Vein endothelial cell (primary cell): ENCODE results near the gene KHDC4. TPM values are rescaled to one million over a fixed set of nuclear protein-coding genes. Genes with fewer than 3 reads are reported as not detected.

Experiments used
- small RNA-seq: library from RNA; depleted of rRNA; stranded (forward); fragments of <200 nt; gene quantifications from one replicate; pipeline ENCODE3, GENCODE V24; 2012
- total RNA-seq: library from RNA; depleted of rRNA; stranded (reverse); fragments of >200 nt; gene quantifications from 2 replicates; pipeline ENCODE4 v1.2.3, GENCODE V29; 2012

Gene KHDC4
- total RNA-seq, result 36.6 and 40.6 TPM in 2 replicates

DNA sequence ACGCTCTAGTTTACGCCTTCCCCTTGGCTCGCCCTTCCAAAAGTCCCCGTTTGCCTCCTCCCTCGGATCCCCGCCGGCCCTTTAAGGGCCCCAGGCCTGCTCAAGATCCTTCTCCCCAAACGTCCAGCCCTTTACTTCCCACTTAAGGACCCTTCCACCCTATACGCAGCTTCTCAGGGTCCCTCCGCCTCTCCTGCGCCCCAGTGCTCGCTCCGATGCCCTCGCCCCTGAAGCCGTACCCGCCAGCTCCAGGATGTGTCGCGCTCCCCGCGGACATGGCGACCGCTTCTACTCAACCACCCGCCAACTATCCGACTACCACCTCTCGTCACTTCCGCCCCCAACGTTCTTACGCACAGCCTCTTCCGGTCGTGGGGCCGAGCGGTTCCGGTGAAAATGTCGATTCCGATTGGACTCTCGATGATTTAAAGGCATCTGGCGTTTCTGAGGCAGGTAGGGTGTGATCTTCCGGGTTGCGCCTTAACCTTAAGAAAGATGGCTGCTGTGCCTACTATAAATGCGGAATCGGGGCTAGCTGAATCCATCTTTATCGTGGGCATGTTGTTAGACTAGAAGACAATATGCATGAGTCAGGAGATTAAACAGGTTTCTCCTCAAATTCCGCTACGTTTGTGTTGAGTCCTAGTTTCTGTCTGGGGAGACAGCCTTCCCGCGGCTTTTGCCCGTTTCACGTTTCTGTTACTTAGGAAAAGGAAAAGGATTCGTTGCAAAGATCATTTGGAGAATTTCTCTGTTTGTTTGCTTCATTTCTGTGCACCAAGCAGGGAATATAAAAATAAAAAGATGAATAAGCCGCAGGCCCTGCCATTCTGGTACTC is at the start of gene KHDC4:
Gene KHDC4 (minus strand): TSS at position 317 of the 839 bp plus-strand sequence. CDS start 40 bp downstream, at position 277.

DNA sequence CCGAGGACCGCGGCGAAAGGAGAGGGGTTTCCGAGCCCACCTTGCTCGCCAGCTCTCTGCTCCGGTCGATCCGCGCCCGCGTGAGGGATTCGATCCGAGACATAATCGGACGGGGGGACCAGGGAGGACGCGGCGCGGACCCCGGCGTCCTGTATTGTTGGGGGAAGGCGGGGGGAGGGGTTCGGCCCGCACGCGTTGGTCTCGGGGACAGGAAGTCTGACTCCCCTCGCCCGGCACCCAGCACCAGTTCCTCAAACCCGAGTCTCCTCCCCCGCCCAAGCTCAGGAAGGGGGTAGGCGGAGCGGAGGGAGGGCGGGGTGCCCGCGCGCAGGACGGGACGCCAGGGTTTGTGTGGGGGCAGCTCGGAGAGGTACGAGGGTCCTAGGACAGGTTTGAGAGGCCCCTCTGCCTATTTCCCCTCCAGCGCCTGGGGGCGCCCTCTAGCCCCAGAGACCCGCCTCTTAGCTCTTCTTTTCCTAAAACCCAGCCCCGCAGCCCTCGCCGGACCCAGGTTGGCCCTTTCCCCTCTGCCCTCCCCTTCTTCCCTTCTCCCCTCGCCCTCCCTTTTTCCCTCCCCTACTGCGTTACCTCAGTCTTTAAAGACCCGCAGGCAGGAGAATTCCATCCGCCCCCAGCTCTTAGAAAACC is 44.2 kb upstream of the KHDC4 start, which contains the start of gene ARHGEF2:
Gene ARHGEF2 (minus strand): TSS at position 223 of the 648 bp plus-strand sequence. CDS start 120 bp downstream, at position 103.

DNA sequence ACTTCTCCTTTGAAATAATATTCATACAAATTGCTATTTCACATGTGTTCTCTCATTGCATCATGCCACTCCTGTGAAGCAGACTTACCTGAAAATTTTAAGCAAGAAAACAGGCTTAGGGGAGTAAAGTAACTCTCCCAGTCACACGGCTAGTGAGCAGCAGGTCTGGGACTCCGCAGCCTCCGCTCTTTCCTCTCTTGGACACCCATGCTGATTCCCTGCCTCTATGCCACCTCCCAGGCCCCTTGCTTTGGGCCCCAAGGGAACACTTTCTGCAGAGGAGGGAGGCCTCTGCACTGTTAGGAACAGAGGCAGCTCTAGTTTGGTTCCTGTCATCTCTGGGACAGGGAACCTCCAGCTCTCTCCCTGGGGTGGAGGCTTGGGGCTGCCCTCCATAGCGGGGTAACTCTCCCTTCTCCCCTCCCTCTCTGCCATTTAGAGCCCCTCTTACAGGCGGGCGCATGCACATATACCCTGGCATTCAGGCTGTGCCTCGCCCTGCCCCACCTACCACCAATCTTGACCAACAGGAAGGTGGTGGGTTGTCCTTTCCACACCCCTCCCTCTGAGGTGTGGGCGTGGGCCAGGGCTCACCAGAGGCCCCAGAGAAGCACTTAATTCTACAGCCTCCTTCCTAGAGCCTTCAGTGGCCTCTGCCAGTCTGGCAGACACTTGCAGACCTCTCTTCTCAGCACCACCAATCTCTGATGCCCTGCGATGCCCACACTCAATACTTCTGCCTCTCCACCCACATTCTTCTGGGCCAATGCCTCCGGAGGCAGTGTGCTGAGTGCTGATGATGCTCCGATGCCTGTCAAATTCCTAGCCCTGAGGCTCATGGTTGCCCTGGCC is 7.0 kb upstream of the KHDC4 start, which contains the start of gene RXFP4:
Gene RXFP4 (plus strand): TSS at position 646 of the 852 bp plus-strand sequence. CDS start 72 bp downstream, at position 718.

DNA sequence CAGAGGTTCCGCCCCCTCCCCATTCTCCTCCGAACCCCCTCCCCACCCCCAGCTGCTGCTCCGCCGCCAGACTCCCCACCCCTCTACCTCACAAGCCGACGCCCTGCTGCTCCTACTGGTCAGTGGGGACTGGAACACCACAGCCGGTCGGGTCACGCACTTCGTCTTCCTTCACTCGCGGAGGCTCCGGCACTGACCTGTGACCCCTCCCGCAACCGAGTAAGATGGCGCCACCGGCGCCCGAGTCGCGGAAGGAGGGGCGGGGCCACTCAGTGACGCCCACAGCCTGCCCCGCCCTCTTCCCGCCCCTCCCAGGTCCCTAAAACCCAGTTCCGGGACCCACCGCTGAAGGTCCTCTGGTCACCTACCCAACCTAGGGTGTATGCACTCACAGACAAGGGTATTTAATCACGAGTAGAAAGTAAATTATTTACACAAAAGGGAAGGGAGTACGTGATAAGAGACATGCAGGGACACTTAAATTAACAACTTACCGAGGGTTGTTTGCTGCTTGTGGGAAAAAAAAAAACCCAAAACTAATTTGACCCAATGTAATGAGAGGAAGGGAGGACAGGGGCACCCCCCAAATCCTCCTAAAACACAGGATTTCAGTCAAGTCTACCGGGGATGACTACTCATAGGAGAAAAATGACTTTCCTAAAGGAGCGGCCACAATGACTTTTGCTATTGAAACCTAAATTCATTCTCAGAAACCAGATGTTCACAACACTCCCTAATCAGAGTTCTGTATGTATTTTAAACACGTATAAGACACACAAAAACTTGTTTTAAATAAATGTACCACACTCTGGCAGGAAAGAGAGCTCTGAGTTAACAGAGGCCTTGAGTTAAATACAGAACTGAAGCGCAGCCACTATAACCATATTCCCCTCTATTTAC is 22.8 kb downstream of the KHDC4 start, which contains the start of gene RIT1:
Gene RIT1 (minus strand): TSS at position 194 of the 900 bp plus-strand sequence. CDS start 588 bp downstream, outside the sequence.

Small RNA genes lying within 50 kb of the gene (small RNA-seq; reads per million reads assigned to genes)
- gene MIR6738 (0.24 reads per million), gene RF00015 (not detected), gene SCARNA4 (not detected), gene SNORA80E (82.9 reads per million, percentile 99 among the genes with 10 or more reads in this experiment)

Other genes with a start within 250 kb of the KHDC4 start
- gene YY1AP1, start 245.6 kb downstream of the KHDC4 start, total RNA-seq, result 54.5 and 57.6 TPM in 2 replicates
- 74.7 and 95.7 TPM in 2 replicates for gene DAP3, start 245.3 kb downstream of the KHDC4 start, total RNA-seq
- gene GON4L, start 77.2 kb downstream of the KHDC4 start, total RNA-seq, result 37.9 and 42.8 TPM in 2 replicates
- gene SYT11, start 74.8 kb downstream of the KHDC4 start, total RNA-seq, result 34.4 and 35.9 TPM in 2 replicates
- gene RIT1, start 23.1 kb downstream of the KHDC4 start, total RNA-seq, result 35.6 and 48.0 TPM in 2 replicates
- gene RXFP4, start 7.2 kb upstream of the KHDC4 start, total RNA-seq, result not detected in 2 replicates
- gene ARHGEF2, start 44.1 kb upstream of the KHDC4 start, total RNA-seq, result 100 and 106 TPM in 2 replicates
- gene SSR2, start 86.5 kb upstream of the KHDC4 start, total RNA-seq, result 605 and 637 TPM in 2 replicates
- gene UBQLN4, start 119.4 kb upstream of the KHDC4 start, total RNA-seq, result 30.4 and 33.1 TPM in 2 replicates
- 43.7 and 70.9 TPM in 2 replicates for gene LAMTOR2, start 120.4 kb upstream of the KHDC4 start, total RNA-seq
- not detected in 2 replicates for gene RAB25, start 126.7 kb upstream of the KHDC4 start, total RNA-seq
- gene MEX3A, start 148.1 kb upstream of the KHDC4 start, total RNA-seq, result 15.8 and 19.9 TPM in 2 replicates
- 724 and 847 TPM in 2 replicates for gene LMNA, start 180.3 kb upstream of the KHDC4 start, total RNA-seq
- 0.29 and 0.65 TPM in 2 replicates for gene SEMA4A, start 219.2 kb upstream of the KHDC4 start, total RNA-seq